AG20443 (cell line): Measurements from ENCODE around the gene SYT9.

ENCODE experiments used
- DNase-seq: peaks from one replicate; pipeline ENCODE4 v3.0.0; 2012; ENCODE audit warnings: low spot score, mixed read lengths

The SYT9 gene

DNA sequence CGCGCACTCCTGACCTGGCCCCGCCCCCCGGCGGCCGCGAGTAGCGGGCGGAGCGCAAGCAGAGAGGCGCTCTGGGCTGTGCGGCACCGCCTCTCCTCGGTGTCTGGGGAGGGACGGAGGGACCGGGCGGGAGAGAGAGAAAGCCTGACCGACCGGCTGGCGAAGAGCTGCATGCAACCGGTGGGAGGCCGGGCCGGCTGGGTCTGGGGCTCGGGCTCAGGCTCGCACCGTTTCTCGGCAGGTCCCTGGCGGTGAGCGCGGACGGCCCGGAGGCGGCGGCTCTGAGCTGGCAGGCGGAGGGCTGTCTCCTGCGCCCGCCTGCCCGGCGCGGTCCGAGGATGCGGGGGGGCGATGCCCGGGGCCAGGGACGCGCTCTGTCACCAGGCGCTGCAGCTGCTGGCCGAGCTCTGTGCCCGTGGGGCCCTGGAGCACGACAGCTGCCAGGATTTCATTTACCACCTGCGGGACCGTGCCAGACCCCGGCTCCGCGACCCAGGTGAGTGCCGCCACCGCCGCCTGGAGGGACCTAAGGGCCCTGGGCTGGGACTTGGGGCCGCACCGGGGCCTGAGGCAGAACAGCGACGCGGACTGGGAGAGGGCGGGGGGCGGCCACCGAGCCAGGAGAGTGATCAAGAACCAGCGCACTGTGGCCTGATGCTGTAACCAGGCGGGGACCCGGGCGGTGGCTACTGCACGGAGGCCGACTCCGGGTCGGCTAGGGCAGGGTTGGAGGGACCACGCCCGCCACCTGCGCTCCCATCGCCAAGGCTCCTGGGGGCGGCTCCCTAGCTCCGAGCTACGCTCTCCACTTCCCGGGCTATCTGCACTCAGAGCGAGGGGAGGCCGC lies at the start of gene SYT9:
TSS of gene SYT9 (plus strand) at position 69 of the 847 bp plus-strand sequence. CDS start at position 352, 283 bp downstream.
- peak; percentile 76 for DNase-seq

- no peak for DNase-seq
These were observed 49.3 kb upstream of the SYT9 start for GRCh38 chr11:7202412-7202811.

- DNase-seq: peak; percentile 10
These were observed 46.9 kb upstream of the SYT9 start for GRCh38 chr11:7204778-7205177.

GRCh38 chr11:7208391-7208790 lies 43.3 kb upstream of the SYT9 start:
- no peak for DNase-seq

DNA sequence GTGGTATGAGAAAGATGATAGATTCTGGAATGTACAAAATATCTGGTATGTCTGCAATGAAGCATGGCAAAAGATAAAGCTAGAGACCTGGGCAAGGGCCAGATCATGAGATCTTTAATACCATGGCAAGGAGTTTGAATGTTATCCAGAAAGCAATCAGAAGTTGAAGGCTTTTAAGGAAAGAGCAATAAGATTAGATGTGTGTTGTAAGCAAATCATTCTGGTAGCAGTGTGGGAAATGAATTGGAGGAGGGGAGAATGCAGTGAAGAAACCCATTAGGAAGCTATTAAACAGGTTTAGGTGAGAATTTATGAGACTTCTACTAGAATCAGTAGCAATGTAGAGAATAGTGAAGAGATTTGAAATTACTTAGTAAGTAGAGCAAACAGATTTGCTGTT lies 32.2 kb upstream of the SYT9 start:
- DNase-seq: no peak

DNA sequence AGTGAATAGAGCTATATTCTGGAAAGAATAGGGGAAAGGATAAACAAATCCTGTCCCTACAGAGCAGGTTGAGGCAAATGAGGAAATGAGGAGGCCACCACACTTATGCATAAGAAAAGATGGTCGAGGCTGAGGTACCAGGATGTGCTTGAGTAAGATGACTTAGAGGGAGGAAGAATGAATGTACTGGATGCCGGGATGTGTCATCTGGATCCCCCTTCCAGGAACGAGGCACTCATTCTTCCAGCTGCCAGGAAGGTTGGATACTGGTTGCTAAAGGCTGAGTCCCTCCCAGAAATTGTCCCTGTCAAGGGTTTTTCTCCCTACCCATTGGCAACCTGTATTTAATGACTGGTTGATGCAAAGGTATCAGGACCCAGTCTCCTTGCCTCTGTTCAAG lies 31.1 kb upstream of the SYT9 start:
- no peak for DNase-seq

- no peak for DNase-seq
These were observed 29.1 kb upstream of the SYT9 start for GRCh38 chr11:7222619-7223018.

- DNase-seq: no peak
These were observed 11.8 kb upstream of the SYT9 start for GRCh38 chr11:7239877-7240276.

- no peak for DNase-seq
These were observed 6.4 kb upstream of the SYT9 start for GRCh38 chr11:7245341-7245740.

- DNase-seq: no peak
These were observed 5.5 kb upstream of the SYT9 start for GRCh38 chr11:7246179-7246578.

- DNase-seq: no peak
These were observed 1.5 kb upstream of the SYT9 start for GRCh38 chr11:7250166-7250565.

- DNase-seq: no peak
These were observed 243 bp upstream of the SYT9 start for GRCh38 chr11:7251487-7251835.

DNA sequence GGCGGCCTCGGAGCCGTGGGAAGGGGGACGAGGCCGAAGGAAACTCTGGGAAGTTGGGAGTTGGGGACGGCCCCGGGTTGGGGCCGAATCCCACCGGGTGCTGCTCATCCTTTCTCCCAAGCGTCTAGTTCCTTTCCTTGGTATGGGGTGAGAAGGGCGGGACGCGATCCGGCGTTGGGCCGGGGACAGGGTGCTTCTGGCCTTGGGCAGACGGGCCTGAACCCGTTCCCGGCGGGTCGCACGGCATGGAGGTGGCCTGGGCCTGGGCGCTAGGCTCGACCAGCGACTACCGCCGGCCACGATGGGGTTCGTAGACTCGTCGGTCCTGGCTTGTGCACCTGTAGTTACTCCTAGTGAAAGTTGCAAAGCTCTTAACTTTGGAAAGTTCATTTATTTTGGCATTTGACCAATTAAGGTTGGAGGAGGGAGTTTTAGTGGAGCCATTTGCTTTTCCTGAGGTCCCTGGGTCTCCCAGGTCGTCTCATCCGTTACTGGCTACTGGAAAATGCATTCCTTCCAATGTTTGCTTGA lies 1.0 kb downstream of the SYT9 start:
- no peak for DNase-seq

DNA sequence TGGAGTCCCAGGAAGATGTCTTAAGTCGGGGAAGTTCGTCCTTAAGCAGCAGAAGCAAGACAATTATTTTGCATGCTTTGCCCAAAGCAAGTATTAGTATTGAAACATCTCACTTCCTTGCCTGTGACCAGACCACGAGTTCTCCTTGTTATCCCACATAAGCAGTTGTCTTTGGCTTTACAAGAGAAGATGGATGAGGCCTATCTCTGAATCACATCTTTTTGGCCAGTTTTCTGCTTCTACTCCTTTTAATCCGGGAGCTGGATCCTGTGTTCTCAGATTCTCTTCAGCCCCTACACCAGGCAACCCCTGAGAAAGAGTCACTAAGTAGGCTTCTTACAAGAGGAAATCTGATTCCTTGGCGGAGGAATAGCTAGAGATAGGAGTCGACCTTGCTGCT lies 2.1 kb downstream of the SYT9 start:
- no peak for DNase-seq

- DNase-seq: no peak
These were observed 3.1 kb downstream of the SYT9 start for GRCh38 chr11:7254731-7255291.

DNA sequence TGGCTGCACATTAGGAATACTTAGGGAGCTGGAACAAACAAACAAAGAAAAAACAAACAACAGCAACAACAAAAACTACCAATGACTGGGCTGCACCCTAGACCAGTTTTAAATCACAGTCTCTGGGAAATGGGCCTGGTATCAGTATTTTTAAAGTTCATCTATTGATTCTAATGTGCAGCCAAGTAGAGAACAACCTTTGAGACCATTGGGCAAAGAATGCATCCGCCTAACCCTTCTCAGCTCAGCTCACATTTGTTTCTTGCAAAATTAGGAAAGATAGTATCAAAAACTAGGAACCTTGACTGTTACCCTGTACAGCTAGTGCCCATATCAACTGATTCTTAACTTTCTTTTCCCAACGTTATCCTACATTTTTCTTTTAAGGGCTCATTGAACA lies 5.2 kb downstream of the SYT9 start:
- DNase-seq: no peak

- DNase-seq: no peak
These were observed 6.0 kb downstream of the SYT9 start for GRCh38 chr11:7257724-7258123.

- DNase-seq: no peak
These were observed 9.9 kb downstream of the SYT9 start for GRCh38 chr11:7261578-7261977.

- no peak for DNase-seq
These were observed 11.0 kb downstream of the SYT9 start for GRCh38 chr11:7262672-7263071.

- DNase-seq: no peak
These were observed 12.1 kb downstream of the SYT9 start for GRCh38 chr11:7263842-7264241.

GRCh38 chr11:7268758-7269157 lies 17.1 kb downstream of the SYT9 start:
- DNase-seq: no peak

- no peak for DNase-seq
These were observed 18.6 kb downstream of the SYT9 start for GRCh38 chr11:7270233-7270865.

GRCh38 chr11:7272373-7272772 lies 20.7 kb downstream of the SYT9 start:
- DNase-seq: no peak
